HG03196 (cell line): ENCODE data around the gene OXSR1.
"Not testable (repeated sequence)": the region's sequence is repeated elsewhere in the genome, so short reads cannot be mapped to it uniquely, and the experiment has no call there.

ENCODE experiments used
- ATAC-seq: cut with Tn5 transposase; IDR thresholded peaks from one replicate; pipeline ENCODE4 v1.9.1; 2021; ENCODE audit not compliant: unreplicated experiment

OXSR1 gene

DNA sequence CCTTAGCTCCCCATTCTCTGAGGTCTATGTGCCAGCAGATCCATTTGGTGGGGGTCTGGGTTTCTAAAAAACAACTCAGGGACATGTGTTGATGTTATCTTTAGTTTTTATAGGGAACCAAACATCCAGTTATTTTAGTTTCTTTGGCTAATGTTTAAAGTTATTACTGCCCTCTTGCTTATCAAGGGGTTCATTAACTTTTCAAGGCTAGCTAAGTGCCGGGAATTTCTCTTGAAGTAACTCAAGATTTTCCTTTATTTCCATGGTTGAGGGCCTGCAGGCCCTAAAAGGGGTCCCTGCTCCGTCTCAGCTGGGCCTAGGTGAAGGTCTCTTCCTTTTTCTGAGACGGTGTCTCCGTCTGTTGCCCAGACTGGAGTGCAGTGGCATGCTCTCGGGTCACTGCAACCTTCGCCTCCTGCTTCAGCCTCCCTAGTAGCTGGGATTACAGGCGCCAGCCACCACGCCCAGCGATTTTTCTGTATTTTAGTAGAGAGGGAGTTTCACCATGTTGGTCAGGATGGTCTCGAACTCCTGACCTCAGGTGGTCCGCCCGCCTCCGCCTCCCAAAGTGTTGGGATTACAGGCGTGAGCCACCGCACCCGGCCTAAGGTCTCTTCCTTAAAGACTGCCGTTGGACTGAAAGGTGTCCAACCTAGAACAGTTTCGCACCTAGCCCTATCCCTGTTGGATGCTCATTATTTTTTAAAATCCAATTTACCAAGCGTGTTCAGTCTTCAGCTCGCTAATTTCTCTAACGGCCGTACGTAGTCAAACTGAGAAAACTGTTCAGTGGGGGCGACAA lies 1.3 kb upstream of the OXSR1 start:
- ATAC-seq, result no peak

DNA sequence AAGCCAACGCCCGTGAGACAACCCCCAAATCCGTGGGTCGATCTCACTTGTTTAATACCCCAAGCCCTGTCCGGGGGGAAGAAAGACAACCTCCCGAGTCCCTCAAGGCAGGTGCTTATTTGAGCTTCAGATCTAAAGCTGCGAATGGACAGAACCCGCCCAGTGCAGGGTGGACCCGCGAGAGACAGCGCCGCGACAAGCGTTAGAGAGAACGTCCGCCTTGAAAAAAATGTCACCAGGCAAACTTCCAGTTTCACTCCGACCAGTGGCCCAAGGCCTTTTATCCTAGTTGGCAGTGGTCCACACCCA lies 740 bp upstream of the OXSR1 start:
- ATAC-seq, result no peak

DNA sequence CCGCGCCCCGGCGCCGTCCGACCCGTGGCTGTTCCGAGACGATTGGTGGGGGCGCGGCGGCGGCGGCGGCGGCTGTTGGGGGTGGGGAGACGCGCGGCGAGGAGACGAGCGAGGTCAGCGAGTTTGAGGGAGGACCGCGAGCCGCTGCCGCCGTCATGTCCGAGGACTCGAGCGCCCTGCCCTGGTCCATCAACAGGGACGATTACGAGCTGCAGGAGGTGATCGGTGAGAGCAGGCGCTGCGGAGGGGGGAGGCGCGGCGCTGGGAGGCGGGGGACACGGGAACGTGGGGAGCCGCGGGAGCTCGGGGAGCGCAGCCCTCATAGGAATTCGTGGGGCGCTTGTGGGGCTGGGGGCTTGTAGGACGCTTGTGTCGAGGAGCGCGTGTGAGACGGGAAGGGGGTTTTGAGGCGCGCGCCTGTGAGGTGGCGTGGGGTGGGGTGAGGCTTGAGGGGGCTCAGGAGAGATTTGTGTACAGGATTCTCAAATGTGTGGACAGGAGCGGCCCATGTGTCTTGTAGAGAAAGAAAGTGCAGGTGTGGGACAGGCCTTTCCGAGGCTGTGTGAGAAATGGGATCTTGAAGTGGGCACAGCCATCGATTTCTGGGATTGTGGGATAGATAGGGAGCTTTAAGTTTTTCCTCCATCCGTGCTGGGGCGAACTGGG lies 518 bp downstream of the OXSR1 start:
- ATAC-seq, result no peak

DNA sequence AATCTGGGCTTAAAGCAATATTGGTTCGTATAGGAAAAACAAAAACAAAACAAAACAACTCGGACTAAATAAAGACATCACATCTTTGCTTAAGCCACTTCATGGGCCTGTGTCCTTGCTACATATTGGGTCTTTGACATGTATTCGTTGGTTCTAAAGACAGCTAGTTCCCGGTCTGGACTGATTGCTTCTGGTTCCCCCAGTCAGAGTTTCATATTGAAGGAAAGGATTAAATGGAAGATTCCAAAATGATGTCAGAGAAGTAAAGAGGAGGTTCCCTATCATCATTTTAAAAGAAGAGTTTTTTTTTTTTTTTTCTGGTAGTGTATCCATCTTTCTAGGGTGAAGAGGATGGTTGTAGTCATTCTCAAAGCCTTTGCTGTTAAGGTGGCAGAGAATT lies 2.3 kb downstream of the OXSR1 start:
- ATAC-seq, result no peak

DNA sequence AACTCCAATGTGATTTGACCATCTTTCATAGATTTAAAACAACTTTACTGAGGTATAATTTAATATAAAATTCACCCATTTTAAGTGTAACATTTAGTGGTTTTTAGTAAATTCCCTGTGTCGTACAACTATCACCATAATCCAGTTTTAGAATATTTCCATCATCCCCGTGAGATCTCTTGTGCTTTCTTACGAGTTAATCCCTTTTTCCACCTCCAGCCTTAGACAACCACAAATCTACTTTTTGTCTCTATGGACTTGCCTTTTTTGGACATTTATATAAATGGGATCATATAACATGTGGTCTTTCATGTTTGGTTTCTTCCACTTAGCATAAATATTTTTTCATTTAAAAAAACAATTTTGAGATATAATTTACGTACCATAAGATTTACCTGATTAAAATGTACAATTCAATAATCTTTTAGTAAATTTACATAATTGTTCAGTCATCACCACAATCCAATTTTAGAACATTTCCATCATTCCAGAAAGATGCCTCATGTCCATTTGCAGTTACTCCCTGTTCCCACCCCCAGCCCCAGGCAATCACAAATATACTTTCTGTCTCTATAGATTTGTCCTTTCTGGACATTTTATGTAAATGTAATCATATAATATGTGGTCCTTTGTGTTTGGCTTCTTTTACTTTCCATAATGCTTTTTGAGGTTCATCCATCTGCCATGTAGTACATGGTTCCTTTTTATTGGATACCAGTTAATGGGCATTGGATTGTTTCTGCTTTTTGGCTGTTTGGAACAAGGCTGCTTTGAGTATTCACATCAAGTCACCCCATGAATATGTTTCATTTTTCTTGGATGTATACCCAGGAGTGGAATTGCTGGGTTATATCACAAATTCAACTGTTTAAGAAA lies 3.1 kb downstream of the OXSR1 start:
- no peak for ATAC-seq

DNA sequence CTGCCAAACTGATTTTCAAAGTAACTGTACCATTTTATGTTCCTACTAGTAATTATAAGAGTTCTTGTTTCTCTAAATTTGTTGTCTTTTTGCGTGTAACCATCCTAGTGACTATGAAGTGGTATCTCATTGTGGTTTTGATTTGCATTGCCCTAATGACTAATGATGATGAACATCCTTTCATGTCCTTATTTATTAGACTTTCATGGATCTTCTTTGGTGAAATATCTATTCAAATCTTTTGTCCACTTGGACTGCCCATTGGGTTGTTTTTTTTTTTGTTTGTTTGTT lies 3.6 kb downstream of the OXSR1 start:
- ATAC-seq, result no peak

DNA sequence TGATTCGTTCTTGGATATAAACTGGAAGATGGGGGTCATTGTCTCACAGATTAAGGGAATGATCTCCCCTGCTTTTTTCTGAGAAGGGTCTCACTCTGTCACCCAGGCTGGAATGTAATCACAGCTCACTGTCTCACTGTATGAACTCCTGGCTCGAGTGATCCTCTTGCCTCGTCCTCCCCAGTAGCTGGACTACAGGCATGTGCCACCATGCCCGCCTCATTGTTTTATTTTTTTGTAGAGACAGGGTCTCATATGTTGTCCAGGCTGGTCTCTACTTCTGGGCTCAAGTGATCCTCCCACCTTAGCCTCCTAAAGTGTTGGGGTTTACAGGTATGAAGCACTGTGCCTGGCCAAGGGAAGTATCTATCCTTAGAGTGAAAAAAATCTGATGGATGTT lies 5.4 kb downstream of the OXSR1 start:
- no peak for ATAC-seq

DNA sequence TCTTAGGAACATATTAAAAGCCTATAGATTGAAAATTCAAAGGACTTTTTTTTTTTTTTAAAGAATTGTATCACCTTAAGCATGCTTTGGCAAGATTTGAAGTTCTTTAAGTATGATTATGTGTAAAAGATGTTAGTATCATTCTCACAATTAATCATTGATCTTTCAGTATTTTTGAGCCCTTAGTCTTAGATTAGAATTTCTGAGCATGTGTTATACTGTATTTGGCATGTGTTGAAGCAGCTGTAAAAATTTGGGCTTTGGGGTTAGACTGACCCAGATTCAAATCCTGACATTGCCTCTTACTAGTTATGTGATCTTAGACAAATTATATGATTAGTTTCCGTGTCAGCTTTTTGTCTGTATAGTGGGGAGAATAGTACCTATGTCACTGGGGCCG lies 6.3 kb downstream of the OXSR1 start:
- no peak for ATAC-seq

DNA sequence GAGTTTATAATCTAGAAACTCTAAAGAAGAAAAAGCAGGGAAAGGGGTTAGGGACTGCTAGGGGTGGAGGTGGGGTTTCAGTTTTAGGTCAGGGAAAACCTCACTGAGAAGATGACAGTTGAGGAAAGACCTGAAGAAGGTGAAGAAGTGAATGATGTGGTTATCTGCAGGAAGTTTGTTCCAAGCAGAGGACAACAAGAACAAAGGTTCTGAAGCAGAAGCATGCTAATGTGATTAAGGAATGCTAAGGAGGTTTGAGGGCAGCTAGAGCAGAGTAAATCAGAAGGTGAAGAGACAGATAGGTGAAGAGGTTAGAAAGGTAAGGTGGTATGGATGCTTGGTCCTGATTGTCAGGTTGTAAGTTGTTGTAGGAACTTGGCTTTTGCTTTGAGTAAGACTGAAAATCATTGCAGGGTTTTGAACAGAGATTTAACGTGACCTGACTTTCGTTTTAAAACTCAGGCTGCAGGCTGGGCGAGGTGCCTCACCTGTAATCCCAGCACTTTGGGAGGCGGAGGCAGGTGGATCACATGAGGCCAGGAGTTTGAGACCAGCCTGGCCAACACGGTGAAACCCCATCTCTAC lies 8.6 kb downstream of the OXSR1 start:
- ATAC-seq, result no peak

DNA sequence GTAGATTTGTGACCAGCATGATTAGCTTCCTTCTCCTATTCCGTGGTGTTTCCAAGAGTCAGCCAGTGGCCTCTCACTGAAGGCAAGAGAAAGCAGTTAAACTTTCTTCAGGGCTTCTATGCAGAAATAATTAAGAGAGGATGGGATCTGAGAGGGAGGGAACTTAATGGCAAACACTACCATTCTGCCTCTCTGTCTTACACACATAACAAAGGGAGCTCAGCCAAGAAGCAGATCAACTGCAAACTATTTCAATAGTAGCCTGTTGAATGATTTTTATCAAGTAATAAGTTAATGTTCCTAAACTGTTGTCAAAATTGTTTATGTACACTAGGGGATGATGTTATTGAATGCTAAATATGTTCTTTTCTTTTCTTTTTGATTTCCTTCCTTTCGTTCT lies 11.8 kb downstream of the OXSR1 start:
- no peak for ATAC-seq

DNA sequence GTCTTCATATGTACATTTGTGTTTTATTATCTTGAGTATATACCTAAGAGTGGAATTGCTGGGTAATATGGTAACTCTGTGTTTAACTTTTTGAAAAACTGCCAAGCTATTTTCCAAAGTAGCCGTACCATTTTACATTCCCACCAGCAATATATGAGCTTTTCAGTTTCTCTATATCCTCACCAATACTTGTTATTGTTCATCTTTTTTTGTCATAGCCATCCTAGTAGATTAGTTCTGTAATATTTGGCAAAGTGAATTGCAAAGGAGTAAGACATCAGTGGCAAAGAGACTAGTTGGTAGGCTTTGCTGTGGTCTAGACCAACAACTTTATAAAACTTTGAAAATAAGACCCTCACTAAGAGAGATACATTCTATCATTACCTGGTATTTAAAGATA lies 21.4 kb downstream of the OXSR1 start:
- no peak for ATAC-seq

DNA sequence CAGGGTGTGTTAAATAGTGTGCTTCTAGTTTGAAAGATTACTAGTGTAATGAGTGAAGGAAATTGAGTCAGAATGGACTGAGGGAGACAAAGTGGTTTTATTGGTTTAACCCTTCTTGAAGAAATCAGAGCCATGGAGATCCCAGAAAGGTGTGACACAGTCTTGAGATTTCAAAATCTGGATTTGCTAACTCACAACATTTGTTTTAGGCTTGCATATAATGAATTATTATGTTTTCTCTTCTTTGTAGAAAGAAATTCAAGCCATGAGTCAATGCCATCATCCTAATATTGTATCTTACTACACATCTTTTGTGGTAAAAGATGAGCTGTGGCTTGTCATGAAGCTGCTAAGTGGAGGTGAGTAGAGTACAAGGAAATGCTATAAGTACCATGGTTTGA lies 25.1 kb downstream of the OXSR1 start:
- no peak for ATAC-seq

DNA sequence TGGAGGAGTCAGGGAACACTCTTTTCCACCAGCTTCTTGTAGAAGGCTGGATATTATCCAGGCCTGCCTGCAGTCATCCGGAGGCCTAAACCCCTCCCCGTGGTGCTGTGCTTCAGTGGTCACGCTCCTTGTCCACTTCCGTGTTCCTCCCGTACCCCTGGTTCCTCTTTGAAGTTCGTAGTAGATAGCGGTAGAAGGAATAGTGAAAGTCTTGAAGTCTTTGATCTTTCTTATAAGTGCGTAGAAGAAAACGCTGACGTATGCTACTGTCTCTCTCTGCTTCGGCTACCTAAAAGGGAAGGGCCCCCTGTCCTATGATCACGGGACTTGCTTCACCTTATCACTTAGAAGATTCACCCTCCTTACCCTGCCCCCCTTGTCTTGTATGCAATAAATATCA lies 37.6 kb downstream of the OXSR1 start:
- not testable (repeated sequence) for ATAC-seq

DNA sequence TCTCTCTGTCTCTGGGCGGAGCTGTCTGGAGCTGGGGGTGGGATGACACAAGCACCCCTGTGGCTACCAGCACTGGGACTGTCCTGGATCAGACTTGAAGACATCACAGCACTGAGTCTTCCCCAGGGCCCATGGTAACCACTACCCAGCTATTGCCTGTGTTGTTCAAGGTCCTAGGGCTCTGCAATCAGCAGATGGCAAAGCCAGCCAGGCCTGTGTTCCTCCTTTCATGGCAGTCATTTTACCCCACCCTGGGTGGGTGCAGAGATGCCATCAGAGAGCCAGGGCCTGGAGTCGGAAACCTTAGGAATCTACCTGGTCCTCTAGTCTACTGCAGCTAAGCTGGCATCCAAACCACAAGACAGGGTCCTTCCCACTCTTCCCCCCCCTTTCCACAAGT lies 38.4 kb downstream of the OXSR1 start:
- ATAC-seq, result no peak

DNA sequence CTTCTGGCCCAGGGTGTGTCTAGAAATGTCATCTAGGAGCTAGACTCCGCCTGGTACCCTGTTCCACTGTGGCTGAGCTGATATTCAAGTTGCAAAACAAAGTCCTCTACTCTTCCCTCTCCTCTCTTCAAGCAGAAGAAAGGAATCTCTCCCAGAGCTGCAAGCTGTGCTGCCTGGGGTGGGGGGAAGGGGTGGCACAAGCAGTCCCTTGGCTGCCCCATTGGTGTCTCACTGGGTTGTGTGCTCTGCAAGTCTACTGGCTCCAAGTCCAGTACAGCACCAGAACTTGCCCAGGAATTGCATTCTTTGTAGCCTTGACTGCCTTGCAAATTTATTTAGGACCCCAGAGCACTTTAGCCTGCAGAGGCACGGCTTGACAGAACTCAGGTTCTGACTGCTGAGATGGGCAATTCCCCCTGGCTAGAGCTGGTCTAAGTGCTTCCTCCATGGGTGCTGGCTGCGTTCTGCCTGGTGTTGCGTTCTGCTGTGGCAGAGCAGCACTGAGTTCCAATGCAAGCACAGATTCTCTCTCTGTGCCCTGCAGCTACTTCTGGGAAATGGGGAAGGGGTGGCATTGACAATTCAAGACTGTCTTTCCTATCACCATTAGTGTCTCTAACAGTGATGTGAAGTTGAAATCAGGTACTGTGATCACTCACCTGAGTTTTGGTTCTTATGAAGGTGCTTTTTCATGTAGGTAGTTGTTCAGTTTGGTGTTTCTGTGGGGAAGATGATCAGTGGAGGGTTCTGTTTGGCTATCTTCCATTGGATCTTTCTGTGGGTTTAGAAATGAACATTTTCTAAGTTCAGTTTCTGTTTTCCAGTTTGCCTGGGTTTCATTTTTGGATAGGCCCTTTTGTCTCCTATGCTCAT lies 39.5 kb downstream of the OXSR1 start:
- ATAC-seq, result no peak

DNA sequence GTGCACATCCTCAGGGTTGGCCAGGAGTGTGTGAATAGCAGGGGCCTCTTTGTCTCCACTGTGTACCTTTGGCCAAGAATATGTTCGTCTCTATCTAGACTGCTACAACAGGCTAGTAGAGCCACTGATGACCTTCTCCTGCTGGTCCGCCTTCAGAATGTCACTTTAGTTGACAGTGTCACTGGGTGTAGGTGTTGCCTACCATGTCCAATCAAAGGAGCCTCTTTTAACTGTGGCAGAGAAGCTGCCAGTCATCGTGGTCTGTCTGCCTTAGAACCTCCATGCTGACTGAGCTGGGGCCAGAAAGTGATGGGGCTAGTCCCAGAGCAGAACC lies 40.1 kb downstream of the OXSR1 start:
- no peak for ATAC-seq

DNA sequence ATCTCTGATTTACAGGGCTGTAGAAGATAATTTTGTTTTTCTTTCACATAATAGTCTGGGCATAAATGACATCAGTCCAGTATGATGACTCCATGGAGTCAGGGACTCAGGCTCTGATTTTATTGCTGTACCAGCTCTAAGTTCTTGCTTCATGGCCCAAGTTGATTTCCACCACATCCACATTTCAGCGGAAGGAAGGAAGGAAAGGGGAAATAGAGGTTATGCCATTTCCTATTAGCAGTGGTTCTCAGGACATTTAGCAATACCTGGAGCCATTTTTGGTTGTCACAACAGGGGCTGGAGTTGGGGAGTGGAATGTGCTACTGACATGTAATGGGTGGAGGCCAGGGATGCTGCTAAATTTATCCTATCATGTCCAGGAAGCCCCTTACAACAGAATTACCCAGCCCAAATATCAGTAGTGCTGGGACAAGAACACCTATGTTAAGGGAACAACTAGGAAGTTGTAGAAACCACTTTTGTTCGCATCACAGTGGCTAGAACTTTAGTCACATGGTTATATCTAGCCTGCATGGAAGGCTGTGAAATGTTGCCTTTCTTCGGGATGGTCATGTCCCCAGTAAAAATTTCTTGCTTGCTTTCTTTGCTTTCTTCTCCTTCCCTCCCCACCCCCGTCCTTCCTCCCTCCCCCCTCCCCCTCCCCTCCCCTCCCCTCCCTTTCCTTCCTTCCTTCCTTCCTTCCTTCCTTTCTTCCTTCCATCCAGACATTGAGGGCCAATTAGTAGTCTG lies 42.1 kb downstream of the OXSR1 start:
- no peak for ATAC-seq

DNA sequence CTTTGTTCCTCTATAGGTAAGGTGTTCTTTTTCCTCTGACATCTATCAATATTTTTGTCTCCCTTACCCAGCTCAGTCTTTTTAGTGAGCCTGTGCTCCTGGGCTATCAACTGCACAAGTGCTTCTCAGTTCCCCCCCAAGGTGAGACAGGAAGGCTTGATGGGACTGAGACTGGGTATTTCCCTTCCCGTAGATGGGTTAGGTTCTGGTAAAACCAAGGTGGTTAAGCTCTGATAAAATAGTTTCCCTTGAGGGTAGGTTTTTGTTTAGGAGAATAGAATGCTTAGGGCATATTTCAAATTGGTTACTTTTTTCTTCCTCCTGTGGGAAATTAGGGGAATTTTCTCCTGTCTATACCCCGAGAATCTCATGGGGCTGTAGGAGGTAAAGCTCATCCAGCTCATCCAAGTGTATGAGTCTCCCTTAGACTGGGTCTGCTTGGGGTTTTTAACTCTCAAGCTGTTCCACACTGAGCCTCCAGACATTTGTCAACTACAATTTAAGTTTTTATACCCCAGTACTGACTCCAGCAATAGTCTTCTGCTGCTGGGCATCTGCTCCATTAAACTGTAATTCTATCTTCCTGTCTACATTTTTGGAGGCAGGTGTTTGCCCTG lies 44.9 kb downstream of the OXSR1 start:
- peak; percentile 72 for ATAC-seq

DNA sequence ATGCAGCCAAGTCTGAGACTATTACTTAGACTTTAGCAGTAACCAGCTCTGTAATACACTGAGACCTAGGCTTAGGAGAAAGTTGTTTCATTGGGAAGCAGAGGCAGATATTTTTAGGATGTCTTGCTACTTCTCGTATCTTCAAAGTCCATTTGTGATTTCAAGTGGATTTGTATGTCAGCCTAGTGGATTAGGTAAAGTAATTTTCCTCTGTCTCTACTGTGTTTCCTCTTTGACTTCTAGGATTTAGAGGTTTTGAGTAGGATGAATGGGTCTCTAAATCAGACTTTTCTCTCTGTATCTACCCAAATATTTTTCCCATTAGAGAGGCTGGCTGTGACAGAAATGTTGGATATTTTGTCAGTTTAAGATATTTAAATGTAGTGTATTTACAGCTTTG lies 46.8 kb downstream of the OXSR1 start:
- no peak for ATAC-seq

DNA sequence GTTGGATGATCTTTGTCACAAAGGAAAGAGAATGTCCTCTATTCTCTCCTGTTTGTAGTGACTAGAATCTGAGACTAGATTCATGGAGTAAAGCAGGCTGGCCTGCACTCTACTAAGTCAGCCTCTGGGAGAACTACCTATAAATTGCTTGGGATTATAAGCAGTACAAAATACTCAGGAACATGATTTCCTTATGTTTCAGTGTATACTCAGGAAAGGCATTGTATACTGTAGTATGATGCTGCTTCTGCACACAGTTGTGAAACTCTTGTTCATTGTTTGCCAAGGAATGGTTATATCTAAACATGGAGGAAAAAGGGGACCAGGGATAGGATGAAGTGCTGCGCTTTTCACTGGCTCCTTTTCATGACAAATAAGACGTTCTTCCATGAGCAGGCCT lies 49.2 kb downstream of the OXSR1 start:
- no peak for ATAC-seq
